ENCODE data around the gene ATP8B4. TPM values are rescaled to one million over a fixed set of nuclear protein-coding genes. Genes with fewer than 3 reads are reported as not detected.
A peak's percentile ranks its signal among the peaks of the same experiment; 100 is the strongest.

ATP8B4 gene
- total RNA-seq, 4 donors from 2014 or later: 34.9 to 124 (median 78.8) TPM

DNA sequence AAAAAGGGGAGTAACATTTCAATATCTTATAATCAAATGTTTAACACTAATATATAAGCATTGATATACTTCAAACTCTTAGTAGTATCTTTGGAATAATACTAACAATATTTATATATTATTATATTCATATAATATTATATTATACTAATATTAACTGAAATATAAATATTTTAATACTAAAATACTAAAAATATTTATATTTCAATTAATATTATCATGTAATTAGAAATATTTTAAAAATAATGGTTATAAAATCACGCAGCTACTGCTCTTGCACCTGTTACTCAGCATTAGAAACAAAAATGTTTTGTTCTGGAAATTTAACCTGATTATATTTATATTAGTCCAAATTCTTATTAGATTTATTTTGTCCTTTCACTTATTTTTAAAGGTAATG is 12.6 kb upstream of the ATP8B4 start:
- TF ChIP-seq, protein P1, sequence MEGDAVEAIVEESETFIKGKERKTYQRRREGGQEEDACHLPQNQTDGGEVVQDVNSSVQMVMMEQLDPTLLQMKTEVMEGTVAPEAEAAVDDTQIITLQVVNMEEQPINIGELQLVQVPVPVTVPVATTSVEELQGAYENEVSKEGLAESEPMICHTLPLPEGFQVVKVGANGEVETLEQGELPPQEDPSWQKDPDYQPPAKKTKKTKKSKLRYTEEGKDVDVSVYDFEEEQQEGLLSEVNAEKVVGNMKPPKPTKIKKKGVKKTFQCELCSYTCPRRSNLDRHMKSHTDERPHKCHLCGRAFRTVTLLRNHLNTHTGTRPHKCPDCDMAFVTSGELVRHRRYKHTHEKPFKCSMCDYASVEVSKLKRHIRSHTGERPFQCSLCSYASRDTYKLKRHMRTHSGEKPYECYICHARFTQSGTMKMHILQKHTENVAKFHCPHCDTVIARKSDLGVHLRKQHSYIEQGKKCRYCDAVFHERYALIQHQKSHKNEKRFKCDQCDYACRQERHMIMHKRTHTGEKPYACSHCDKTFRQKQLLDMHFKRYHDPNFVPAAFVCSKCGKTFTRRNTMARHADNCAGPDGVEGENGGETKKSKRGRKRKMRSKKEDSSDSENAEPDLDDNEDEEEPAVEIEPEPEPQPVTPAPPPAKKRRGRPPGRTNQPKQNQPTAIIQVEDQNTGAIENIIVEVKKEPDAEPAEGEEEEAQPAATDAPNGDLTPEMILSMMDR (IDR thresholded peaks at IDR 0.05): no peak
- no peak for TF ChIP-seq POLR2A (IDR thresholded peaks at IDR 0.05)
- intact Hi-C loops (cut with DNase I; ENCODE audit: low total_unique reads): no loop called here
- no peaks in the 10 kb centered on the region for H3K4me1 ChIP-seq

DNA sequence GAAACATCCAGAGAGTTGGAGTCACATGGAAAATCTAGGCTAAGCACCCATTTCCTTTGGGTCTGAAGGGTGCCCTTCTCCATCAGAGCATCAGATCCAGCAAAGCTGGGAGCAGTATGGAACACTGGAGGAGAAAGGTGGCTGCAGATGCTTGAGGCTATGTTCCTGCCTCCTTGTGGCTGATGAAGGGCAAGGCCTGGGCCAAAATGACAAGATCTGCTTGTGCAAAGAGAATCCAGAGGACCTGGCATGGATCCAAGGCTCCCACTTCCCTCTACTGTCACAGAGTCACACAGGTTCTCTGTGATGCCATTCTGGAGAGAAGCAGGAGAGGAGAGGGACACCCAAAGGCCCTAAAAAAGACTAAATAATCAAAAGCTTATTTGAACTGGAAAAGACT is 9.2 kb upstream of the ATP8B4 start:
- H3K4me3 ChIP-seq: no peak overlapping the region
- DNase-seq: peak in 1 of 2 donors; percentile 45
- TF ChIP-seq POLR2A (IDR thresholded peaks at IDR 0.05): no peak
- TF ChIP-seq, protein P1 (IDR thresholded peaks at IDR 0.05): no peak
- no peaks in the 10 kb centered on the region for H3K4me1 ChIP-seq
- no peak overlapping the region for H3K27ac ChIP-seq
- H3K27me3 ChIP-seq: no peaks in the 10 kb centered on the region
- H3K9me3 ChIP-seq: peaks cover 0 to 6% of the 10 kb centered on the region in 2 donors
- no peaks in the 10 kb centered on the region for H3K36me3 ChIP-seq
- intact Hi-C loops (cut with DNase I; ENCODE audit: low total_unique reads): no loop called here

More for the DNA sequence above, 12.6 kb upstream of the ATP8B4 start:
- Histone ChIP-seq H3K27me3 (no peaks in the 10 kb centered on the region), H3K4me3 (no peak overlapping the region), H3K36me3 (no peaks in the 10 kb centered on the region), H3K27ac (no peak overlapping the region), H3K9me3 (no peaks in the 10 kb centered on the region)
- no peak for DNase-seq

DNA sequence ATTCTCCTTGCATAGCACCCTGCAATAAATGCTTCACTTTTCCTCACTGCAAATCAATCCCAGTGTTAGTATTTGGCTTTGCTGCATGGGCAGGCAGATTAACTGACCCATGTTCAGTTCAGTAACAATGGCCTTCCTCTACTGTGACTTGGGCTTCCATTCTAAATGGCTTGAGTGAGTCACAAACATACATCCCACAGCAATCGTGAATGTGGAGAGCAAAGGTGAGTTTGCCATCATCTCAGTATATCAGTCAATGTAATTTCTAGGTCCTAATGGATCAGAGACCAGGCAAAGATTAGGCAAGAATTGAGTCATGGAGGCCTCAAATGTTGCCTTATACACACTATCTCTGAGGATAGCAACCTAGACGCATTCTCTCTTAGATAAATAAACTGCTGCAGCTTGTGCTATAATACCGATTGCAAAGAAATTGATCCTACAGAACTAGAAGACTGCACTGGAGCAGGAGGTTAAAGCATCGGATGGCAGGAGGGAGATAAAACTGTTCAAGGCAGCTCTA is 8.3 kb upstream of the ATP8B4 start:
- TF ChIP-seq, protein P1 (IDR thresholded peaks at IDR 0.05): no peak
- H3K9me3 ChIP-seq: peaks cover 0 to 7% of the 10 kb centered on the region in 2 donors
- intact Hi-C loops (cut with DNase I; ENCODE audit: low total_unique reads): no loop called here
- no peak overlapping the region for H3K27ac ChIP-seq
- H3K4me1 ChIP-seq: no peaks in the 10 kb centered on the region
- H3K36me3 ChIP-seq: no peaks in the 10 kb centered on the region
- no peaks in the 10 kb centered on the region for H3K27me3 ChIP-seq
- no peak for DNase-seq
- no peak overlapping the region for H3K4me3 ChIP-seq

DNA sequence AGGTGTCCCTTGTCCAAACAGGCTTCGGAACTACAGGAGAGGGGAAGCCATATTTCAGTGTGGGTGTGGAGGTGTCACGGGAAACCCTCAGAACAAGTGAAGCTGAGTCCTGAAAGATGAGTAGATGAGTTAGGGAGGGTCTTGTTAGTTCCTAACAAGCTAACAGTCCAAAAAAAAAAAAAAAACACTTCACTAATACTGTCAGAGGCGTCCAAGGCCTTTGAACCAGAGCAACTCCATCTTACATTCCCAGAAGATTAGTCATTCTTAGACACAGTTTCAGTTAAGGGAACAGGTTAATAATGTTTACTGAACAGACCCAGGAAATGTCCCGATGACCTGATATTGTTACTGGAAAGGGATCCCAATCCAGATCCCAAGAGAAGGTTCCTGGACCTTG is 7.0 kb upstream of the ATP8B4 start:
- intact Hi-C loops (cut with DNase I; ENCODE audit: low total_unique reads): no loop called here
- H3K4me3 ChIP-seq: no peak overlapping the region
- TF ChIP-seq, protein P1 (IDR thresholded peaks at IDR 0.05): no peak
- TF ChIP-seq POLR2A (IDR thresholded peaks at IDR 0.05): no peak
- H3K9me3 ChIP-seq: peaks cover 0 to 7% of the 10 kb centered on the region in 2 donors
- H3K27me3 ChIP-seq: no peaks in the 10 kb centered on the region
- H3K4me1 ChIP-seq: no peaks in the 10 kb centered on the region
- peak overlapping the region in 1 of 2 donors; percentile 60 for H3K27ac ChIP-seq
- no peaks in the 10 kb centered on the region for H3K36me3 ChIP-seq
- no peak for DNase-seq

DNA sequence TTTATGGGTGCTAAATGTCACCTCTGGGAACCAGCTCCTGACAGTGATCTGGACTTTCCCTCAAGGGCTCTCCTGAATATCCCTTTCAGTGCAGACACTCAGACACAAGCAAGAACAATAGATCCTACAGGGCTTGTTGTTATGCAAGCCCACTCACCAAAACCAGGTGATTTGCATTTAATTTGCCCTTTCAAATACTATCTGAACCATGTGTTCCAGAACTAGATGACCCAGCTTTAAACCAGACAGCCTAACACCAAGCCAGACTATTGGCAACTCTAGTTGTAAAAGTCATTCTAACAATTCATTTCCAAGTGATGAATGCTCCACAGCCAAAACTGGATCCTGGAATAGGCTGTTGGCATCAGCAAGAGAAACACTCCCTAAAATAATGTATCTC is 5.6 kb upstream of the ATP8B4 start:
- Histone ChIP-seq H3K36me3 (no peaks in the 10 kb centered on the region), H3K4me1 (no peaks in the 10 kb centered on the region)

More for the DNA sequence above, 5.6 kb upstream of the ATP8B4 start:
- Histone ChIP-seq H3K4me3 (no peak overlapping the region), H3K27me3 (no peaks in the 10 kb centered on the region), H3K9me3 (peaks cover 0 to 7% of the 10 kb centered on the region in 2 donors), H3K27ac (peak overlapping the region; percentile 44 to 60)
- intact Hi-C loops (cut with DNase I; ENCODE audit: low total_unique reads): no loop called here
- DNase-seq: peak in 1 of 2 donors; percentile 40
- TF ChIP-seq, protein P1 (IDR thresholded peaks at IDR 0.05): no peak
- no peak for TF ChIP-seq POLR2A (IDR thresholded peaks at IDR 0.05)

All from uterus (tissue), 4 donors.